ENCODE measurements around the gene EHMT1.

EHMT1 gene

DNA sequence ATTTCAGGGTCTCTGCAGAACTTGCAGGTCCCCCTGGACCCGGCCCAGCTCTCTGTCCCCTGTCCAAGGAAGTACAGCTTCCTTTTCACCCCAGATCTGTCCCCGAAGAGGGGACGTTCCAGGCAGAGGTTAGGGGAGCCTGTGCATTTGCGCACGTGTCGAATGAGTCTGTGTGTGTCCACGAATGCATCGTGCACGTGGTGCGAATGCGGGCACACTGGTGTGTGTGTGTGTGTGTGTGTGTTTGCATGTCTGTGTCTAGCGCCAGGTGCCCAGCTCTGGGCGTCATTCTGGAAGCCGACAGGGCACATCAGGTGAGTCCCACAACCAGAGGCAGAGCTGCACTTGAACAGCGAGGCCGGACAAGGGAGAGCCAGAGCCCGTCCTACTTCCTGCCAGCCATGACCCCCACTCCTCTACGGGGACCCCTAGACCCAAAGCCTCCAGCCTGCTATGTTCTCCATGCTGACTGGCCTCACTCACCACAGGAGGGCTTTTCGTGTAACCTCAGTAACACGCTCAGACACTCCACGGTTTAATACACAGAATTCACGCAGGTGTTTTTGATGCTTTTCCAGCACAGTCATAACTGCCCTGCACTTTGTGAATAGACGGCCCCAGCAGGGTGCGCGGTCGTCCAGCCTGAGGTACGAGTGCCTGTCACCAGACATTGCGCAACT, 217.5 kb downstream of the EHMT1 start:
- no peak for DNase-seq (ENCODE audit: low read depth, low spot score)
- Histone ChIP-seq H3K36me3 (ENCODE audit: insufficient read depth, insufficient read length, low read length) (peaks cover 56% of the 10 kb centered on the region), H3K9ac (ENCODE audit: insufficient read length, low read depth) (no peak overlapping the region), H3K9me3 (ENCODE audit: insufficient read depth, low read length) (no peaks in the 10 kb centered on the region), H3K27me3 (ENCODE audit: insufficient read depth, insufficient read length) (no peaks in the 10 kb centered on the region), H3K4me3 (ENCODE audit: insufficient read length, low read depth) (no peak overlapping the region), H3K4me1 (ENCODE audit: insufficient read depth, insufficient read length) (peaks cover 9% of the 10 kb centered on the region)
- TF ChIP-seq YY1 (IDR thresholded peaks at IDR 0.05; ENCODE audit: insufficient read depth, insufficient read length) (no peak), SUZ12 (IDR thresholded peaks at IDR 0.05; ENCODE audit: extremely low read depth, insufficient read depth, insufficient read length) (no peak), ZNF274 (IDR thresholded peaks at IDR 0.05; ENCODE audit: low read depth, low read length) (no peak)

GRCh38 chr9:137836831-137837241, 218.0 kb downstream of the EHMT1 start:
- no peak for DNase-seq (ENCODE audit: low read depth, low spot score)
- H3K4me1 ChIP-seq (ENCODE audit: insufficient read depth, insufficient read length) = peaks cover 9% of the 10 kb centered on the region
- no peak overlapping the region for H3K4me3 ChIP-seq (ENCODE audit: insufficient read length, low read depth)
- H3K27me3 ChIP-seq (ENCODE audit: insufficient read depth, insufficient read length) = no peaks in the 10 kb centered on the region
- H3K9me3 ChIP-seq (ENCODE audit: insufficient read depth, low read length) = no peaks in the 10 kb centered on the region
- H3K9ac ChIP-seq (ENCODE audit: insufficient read length, low read depth) = no peak overlapping the region
- no peak for TF ChIP-seq SUZ12 (IDR thresholded peaks at IDR 0.05; ENCODE audit: extremely low read depth, insufficient read depth, insufficient read length)
- no peak for TF ChIP-seq YY1 (IDR thresholded peaks at IDR 0.05; ENCODE audit: insufficient read depth, insufficient read length)
- peaks cover 51% of the 10 kb centered on the region for H3K36me3 ChIP-seq (ENCODE audit: insufficient read depth, insufficient read length, low read length)

DNA sequence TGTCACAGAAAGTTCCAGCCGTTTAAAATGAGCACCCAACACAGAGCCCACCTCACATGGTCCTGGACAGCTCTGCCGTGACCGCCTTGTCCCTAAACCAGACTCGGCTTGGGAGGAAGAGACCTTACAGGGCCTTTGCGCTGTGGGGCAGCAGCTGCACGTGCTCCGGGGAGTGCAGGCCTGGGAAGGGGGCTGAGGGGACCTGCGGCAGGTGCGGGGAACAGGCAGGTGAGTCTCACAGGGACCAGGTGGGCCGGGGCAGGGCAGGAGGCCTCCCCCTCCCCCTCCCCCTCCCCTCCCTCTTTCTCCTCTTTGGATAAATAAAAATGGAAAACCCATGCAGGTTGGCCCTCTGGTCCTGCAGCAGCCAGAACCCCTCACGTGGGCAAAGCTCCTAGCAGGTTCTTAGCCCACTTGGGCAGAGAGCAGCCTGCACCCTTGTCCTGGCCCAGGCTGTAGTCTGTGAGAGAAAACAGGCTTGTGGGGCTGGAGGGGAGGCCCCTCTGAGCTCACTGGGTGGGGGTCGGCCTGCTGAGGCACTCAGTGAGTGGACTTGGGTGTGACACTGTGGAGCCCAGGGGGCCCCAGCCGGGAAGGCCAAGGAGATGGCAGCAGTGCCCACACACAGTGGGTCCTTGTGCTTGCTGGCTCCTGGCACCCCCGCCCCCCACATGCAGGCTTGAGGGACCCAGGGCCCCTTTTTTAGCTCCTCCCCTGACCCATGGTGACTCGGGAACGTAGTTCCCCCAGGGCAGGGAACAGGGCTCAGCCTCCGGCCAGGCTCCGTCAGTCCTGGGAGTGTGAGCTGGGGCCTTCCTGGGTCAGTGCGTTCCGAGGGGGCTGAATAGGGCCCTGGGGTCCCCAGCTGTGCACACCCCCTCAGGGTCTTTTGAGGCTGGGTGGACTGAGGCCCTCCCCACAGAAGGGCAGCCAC, 218.8 kb downstream of the EHMT1 start:
- no peaks in the 10 kb centered on the region for H3K9me3 ChIP-seq (ENCODE audit: insufficient read depth, low read length)
- peaks cover 45% of the 10 kb centered on the region for H3K36me3 ChIP-seq (ENCODE audit: insufficient read depth, insufficient read length, low read length)
- no peak for DNase-seq (ENCODE audit: low read depth, low spot score)
- H3K4me3 ChIP-seq (ENCODE audit: insufficient read length, low read depth) = no peak overlapping the region
- peaks cover 9% of the 10 kb centered on the region for H3K4me1 ChIP-seq (ENCODE audit: insufficient read depth, insufficient read length)
- H3K9ac ChIP-seq (ENCODE audit: insufficient read length, low read depth) = no peak overlapping the region
- H3K27me3 ChIP-seq (ENCODE audit: insufficient read depth, insufficient read length) = no peaks in the 10 kb centered on the region
- no peak for TF ChIP-seq YY1 (IDR thresholded peaks at IDR 0.05; ENCODE audit: insufficient read depth, insufficient read length)
- TF ChIP-seq ZNF274 (IDR thresholded peaks at IDR 0.05; ENCODE audit: low read depth, low read length) = no peak
- no peak for TF ChIP-seq SUZ12 (IDR thresholded peaks at IDR 0.05; ENCODE audit: extremely low read depth, insufficient read depth, insufficient read length)

DNA sequence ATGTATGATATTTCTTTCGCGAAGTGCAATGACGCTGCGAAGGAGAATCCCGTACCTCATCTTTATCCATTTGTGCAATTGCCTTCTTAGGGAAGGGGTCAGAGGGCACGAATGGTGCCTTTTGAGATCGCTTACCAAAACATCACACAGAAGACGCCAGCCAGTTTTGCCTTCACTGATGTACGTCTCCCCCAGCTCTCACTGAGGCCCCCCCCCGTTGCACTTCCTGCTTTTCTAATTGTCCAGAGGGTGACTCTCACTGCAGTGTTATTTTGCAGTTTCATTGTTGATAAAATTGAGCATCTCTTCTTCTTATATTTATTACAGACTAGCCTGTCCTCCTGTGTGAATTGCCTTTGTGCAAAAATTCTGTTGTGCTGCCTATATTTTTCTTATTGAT, 219.8 kb downstream of the EHMT1 start:
- no peak for TF ChIP-seq ZNF274 (IDR thresholded peaks at IDR 0.05; ENCODE audit: low read depth, low read length)
- no peak for TF ChIP-seq YY1 (IDR thresholded peaks at IDR 0.05; ENCODE audit: insufficient read depth, insufficient read length)
- TF ChIP-seq SUZ12 (IDR thresholded peaks at IDR 0.05; ENCODE audit: extremely low read depth, insufficient read depth, insufficient read length) = no peak
- Histone ChIP-seq H3K9ac (ENCODE audit: insufficient read length, low read depth) (no peak overlapping the region), H3K36me3 (ENCODE audit: insufficient read depth, insufficient read length, low read length) (peaks cover 36% of the 10 kb centered on the region), H3K9me3 (ENCODE audit: insufficient read depth, low read length) (no peaks in the 10 kb centered on the region), H3K27me3 (ENCODE audit: insufficient read depth, insufficient read length) (no peaks in the 10 kb centered on the region), H3K4me3 (ENCODE audit: insufficient read length, low read depth) (no peak overlapping the region), H3K4me1 (ENCODE audit: insufficient read depth, insufficient read length) (peaks cover 9% of the 10 kb centered on the region)
- DNase-seq (ENCODE audit: low read depth, low spot score) = no peak

DNA sequence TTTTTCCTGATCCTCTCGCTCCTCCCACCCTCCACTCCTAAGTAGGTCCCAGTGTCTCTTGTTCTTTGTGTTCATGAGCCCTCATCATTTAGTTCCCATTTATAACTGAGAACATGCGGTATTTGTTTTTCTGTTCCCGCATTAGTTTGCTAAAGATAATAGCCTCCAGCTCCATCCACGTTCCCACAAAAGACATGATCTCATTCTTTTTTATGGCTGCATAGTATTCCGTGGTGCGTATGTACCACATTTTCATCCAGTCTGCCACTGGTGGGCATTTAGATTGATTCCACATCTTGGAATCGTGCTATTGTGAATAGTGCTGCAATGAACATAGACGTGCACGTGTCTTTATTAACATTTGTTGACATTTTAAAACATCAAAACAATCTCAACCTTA, 224.6 kb downstream of the EHMT1 start:
- no peaks in the 10 kb centered on the region for H3K4me1 ChIP-seq (ENCODE audit: insufficient read depth, insufficient read length)
- H3K27me3 ChIP-seq (ENCODE audit: insufficient read depth, insufficient read length) = no peaks in the 10 kb centered on the region
- H3K36me3 ChIP-seq (ENCODE audit: insufficient read depth, insufficient read length, low read length) = no peaks in the 10 kb centered on the region
- DNase-seq (ENCODE audit: low read depth, low spot score) = no peak
- H3K4me3 ChIP-seq (ENCODE audit: insufficient read length, low read depth) = no peak overlapping the region
- TF ChIP-seq SUZ12 (IDR thresholded peaks at IDR 0.05; ENCODE audit: extremely low read depth, insufficient read depth, insufficient read length) (no peak), YY1 (IDR thresholded peaks at IDR 0.05; ENCODE audit: insufficient read depth, insufficient read length) (no peak), ZNF274 (IDR thresholded peaks at IDR 0.05; ENCODE audit: low read depth, low read length) (no peak)
- H3K9ac ChIP-seq (ENCODE audit: insufficient read length, low read depth) = no peak overlapping the region
- H3K9me3 ChIP-seq (ENCODE audit: insufficient read depth, low read length) = no peaks in the 10 kb centered on the region

DNA sequence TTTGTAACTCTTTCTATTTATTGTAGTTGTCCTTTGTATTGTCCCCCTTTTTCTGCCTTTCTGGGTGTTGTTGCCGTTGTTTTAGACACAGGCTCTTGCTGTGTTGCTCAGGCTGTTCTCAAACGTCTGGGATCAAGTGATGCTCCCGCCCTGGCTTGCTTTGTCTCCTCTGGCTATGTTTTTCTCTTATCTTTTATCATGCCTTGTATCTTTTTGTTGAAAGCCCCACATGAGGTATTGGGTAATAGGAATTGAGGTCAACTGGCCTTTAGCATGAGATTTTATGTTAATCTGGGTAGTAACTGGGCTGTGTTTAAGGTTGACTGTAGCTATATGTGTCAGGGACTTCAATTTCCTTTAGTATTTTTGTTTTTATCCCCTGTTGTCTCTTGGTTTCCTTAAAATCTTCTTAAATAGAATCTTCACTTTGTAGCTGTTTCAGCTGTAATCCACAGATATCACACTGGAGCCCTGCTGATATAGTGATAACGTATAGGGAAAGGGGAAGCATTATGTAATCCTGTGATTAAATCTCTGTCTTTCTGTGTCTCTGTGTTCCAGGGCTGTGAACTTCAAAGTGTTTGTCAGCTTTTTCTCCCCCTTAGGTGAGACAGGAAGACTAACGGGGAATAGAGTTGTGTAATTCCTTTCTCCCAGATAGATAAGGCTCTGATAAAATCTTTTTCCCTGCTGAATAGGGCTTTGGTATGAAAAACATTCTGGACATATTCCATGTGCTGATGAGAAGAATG, 232.9 kb downstream of the EHMT1 start:
- Histone ChIP-seq H3K36me3 (ENCODE audit: insufficient read depth, insufficient read length, low read length) (no peaks in the 10 kb centered on the region), H3K9me3 (ENCODE audit: insufficient read depth, low read length) (peaks cover 18% of the 10 kb centered on the region), H3K27me3 (ENCODE audit: insufficient read depth, insufficient read length) (no peaks in the 10 kb centered on the region), H3K4me1 (ENCODE audit: insufficient read depth, insufficient read length) (peaks cover 1% of the 10 kb centered on the region), H3K4me3 (ENCODE audit: insufficient read length, low read depth) (no peak overlapping the region), H3K9ac (ENCODE audit: insufficient read length, low read depth) (no peak overlapping the region)
- TF ChIP-seq YY1 (IDR thresholded peaks at IDR 0.05; ENCODE audit: insufficient read depth, insufficient read length) = no peak
- no peak for TF ChIP-seq SUZ12 (IDR thresholded peaks at IDR 0.05; ENCODE audit: extremely low read depth, insufficient read depth, insufficient read length)
- TF ChIP-seq ZNF274 (IDR thresholded peaks at IDR 0.05; ENCODE audit: low read depth, low read length) = no peak
- DNase-seq (ENCODE audit: low read depth, low spot score) = no peak

Data from NT2/D1 (cell line).